HepG2 (cell line): ENCODE data around the gene SPTBN4. TPM values are rescaled to one million over a fixed set of nuclear protein-coding genes. Genes with fewer than 3 reads are reported as not detected.

ENCODE experiments used
- BHLHE40 ChIP-seq: IDR thresholded peaks from 2 replicates; pipeline ENCODE4 v1.6.1; 2011; ENCODE audit warnings: low read length, improper control_type of control experiment
- HNF1B ChIP-seq: sonication (generic); formaldehyde crosslinking; IDR thresholded peaks from 2 replicates; pipeline ENCODE4 v1.5.1; 2020; ENCODE audit warnings: mild to moderate bottlenecking, moderate library complexity, missing genetic modification reagents
- HOXA3 ChIP-seq: sonication (generic); formaldehyde crosslinking; IDR thresholded peaks from 2 replicates; pipeline ENCODE4 v1.5.0; 2020; ENCODE audit warnings: missing genetic modification reagents
- KLF9 ChIP-seq: IDR thresholded peaks from 2 replicates; pipeline ENCODE4 v1.6.1; 2016; ENCODE audit warnings: low read depth
- MAZ ChIP-seq, 2 experiments: sonication (generic) in 1 of 2; formaldehyde crosslinking in 1 of 2; IDR thresholded peaks; 2 replicates each; pipeline versions ENCODE4 v1.5.0 to v1.6.1; 2012 to 2020; ENCODE audit warnings: low read depth in 2 of 2, mild to moderate bottlenecking in 2 of 2, borderline replicate concordance in 1 of 2, improper control_type of control experiment in 1 of 2, low read length in 1 of 2, missing genetic modification reagents in 1 of 2, moderate library complexity in 1 of 2
- POGZ ChIP-seq: sonication (generic); formaldehyde crosslinking; IDR thresholded peaks from 2 replicates; pipeline ENCODE4 v1.4.0; 2020; ENCODE audit warnings: mild to moderate bottlenecking, missing genetic modification reagents
- PPARG ChIP-seq: conservative IDR thresholded peaks from 2 replicates; pipeline ENCODE4 v1.6.1; 2016; ENCODE audit warnings: missing biosample characterization, missing genetic modification reagents
- RAD21 ChIP-seq: fragments of 450-650 bp; formaldehyde crosslinking; IDR thresholded peaks from 2 replicates; pipeline ENCODE4 v1.5.0; 2020; ENCODE audit warnings: mild to moderate bottlenecking
- ZNF605 ChIP-seq: sonication (generic); formaldehyde crosslinking; IDR thresholded peaks from 2 replicates; pipeline ENCODE4 v1.8.0; 2022; ENCODE audit warnings: mild to moderate bottlenecking, missing genetic modification reagents
- ZNF607 ChIP-seq: sonication (generic); formaldehyde crosslinking; IDR thresholded peaks from 2 replicates; pipeline ENCODE4 v1.5.1; 2020; ENCODE audit warnings: missing genetic modification reagents, mild to moderate bottlenecking, borderline replicate concordance
- ZNF777 ChIP-seq: sonication (generic); formaldehyde crosslinking; IDR thresholded peaks from 2 replicates; pipeline ENCODE4 v1.4.0; 2020; ENCODE audit warnings: missing genetic modification reagents
- polyA plus RNA-seq, 8 experiments: library from polyadenylated mRNA; depleted of rRNA in 3 of 8; stranded (reverse) in 7 of 8; unstranded in 1 of 8; fragments of >200 nt; fragmentation: Illumina TruSeq in 4 of 8; extraction: Trizol in 4 of 8; gene quantifications; 2 replicates each; pipeline versions ENCODE4 v1.2.1 to v1.2.3, GENCODE V29; 2011 to 2016; ENCODE audit warnings: low read depth in 4 of 8, missing spikeins in 1 of 8, mixed read lengths in 1 of 8; ENCODE audit not compliant: insufficient read depth in 1 of 8
- total RNA-seq, 5 experiments: library from RNA; depleted of rRNA; stranded (reverse); fragments of >200 nt; fragmentation: Illumina TruSeq; extraction: Trizol; gene quantifications; 2 replicates each; pipeline ENCODE4 v1.2.3, GENCODE V29; 2016; ENCODE audit warnings: low read depth in 1 of 5
- TF ChIP-seq, protein P1 (sequence below): sonication (generic); formaldehyde crosslinking; IDR thresholded peaks from 2 replicates; pipeline ENCODE4 v1.4.0; 2020; ENCODE audit warnings: mild to moderate bottlenecking, missing genetic modification reagents
- TF ChIP-seq, protein P2 (sequence below): sonication (generic); formaldehyde crosslinking; IDR thresholded peaks from 2 replicates; pipeline ENCODE4 v1.4.0; 2020; ENCODE audit warnings: missing genetic modification reagents, borderline replicate concordance
- TF ChIP-seq, protein P3 (sequence below): sonication (generic); formaldehyde crosslinking; IDR thresholded peaks from 2 replicates; pipeline ENCODE4 v1.9.0; 2022; ENCODE audit warnings: missing genetic modification reagents, mild to moderate bottlenecking, borderline replicate concordance

The SPTBN4 gene
- total and polyA plus RNA-seq, 2 of the 13 experiments (the other 11 are each of a cell fraction or from before 2014, with no cell fraction given), result 0.11 TPM

DNA sequence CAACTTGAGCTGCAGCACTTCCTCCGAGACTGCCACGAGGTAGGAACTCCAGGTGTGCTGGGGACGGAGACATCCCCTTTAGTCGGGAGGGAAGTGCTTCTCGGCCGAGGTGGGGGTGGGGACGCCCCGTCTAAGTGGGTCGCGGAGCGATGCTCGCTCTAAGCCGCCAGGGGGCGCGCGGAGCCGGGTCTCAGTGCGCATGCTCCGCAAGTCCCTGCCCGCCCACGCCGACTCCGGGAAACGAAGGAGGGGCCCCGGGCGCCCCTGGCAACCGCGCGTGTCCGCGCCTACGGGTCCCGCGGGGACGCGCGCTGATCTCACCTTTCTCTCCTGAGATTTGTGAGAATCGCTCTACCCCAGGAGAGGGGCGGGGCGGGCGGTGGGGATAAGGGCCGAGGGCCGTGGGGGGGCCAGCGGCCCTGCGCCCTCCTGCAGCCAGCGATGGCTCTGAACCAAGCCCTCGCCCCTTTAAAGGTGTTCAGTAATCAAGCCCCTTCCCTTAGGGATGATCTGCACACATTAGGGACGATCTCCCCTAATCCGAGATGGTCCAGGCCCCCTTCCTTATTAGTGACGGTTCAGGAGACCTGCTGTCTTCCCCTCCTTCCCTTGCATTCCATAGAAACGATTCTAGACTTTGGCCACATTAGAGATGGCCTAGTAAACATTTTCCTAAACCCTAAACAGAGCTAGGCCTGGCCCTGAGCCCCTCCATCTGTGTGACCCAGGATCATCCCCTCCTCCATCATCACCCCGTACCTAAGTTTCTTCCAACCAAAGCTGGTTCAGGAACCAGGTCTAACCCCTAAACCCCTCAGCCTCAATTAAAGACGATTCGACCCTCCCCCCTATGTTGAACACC lies 62.5 kb downstream of the SPTBN4 start (continued):
- peak; percentile 56; the same call in 1 of the 2 replicates for TF ChIP-seq RAD21
- 0 out of 2 replicates have a peak, but pooled peaks have one; percentile 31 for TF ChIP-seq ZNF605 (CRISPR knock-in tag)
- peak; percentile 45; the same call in 1 of the 2 replicates for TF ChIP-seq HNF1B (CRISPR knock-in tag)
- TF ChIP-seq, protein P1, sequence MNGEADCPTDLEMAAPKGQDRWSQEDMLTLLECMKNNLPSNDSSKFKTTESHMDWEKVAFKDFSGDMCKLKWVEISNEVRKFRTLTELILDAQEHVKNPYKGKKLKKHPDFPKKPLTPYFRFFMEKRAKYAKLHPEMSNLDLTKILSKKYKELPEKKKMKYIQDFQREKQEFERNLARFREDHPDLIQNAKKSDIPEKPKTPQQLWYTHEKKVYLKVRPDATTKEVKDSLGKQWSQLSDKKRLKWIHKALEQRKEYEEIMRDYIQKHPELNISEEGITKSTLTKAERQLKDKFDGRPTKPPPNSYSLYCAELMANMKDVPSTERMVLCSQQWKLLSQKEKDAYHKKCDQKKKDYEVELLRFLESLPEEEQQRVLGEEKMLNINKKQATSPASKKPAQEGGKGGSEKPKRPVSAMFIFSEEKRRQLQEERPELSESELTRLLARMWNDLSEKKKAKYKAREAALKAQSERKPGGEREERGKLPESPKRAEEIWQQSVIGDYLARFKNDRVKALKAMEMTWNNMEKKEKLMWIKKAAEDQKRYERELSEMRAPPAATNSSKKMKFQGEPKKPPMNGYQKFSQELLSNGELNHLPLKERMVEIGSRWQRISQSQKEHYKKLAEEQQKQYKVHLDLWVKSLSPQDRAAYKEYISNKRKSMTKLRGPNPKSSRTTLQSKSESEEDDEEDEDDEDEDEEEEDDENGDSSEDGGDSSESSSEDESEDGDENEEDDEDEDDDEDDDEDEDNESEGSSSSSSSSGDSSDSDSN, result 0 out of 2 replicates have a peak, but pooled peaks have one; percentile 23
- TF ChIP-seq POGZ, result peak; percentile 54; the same call in 1 of the 2 replicates
- TF ChIP-seq ZNF777 (CRISPR knock-in tag), result peak; percentile 100
- TF ChIP-seq, protein P2, sequence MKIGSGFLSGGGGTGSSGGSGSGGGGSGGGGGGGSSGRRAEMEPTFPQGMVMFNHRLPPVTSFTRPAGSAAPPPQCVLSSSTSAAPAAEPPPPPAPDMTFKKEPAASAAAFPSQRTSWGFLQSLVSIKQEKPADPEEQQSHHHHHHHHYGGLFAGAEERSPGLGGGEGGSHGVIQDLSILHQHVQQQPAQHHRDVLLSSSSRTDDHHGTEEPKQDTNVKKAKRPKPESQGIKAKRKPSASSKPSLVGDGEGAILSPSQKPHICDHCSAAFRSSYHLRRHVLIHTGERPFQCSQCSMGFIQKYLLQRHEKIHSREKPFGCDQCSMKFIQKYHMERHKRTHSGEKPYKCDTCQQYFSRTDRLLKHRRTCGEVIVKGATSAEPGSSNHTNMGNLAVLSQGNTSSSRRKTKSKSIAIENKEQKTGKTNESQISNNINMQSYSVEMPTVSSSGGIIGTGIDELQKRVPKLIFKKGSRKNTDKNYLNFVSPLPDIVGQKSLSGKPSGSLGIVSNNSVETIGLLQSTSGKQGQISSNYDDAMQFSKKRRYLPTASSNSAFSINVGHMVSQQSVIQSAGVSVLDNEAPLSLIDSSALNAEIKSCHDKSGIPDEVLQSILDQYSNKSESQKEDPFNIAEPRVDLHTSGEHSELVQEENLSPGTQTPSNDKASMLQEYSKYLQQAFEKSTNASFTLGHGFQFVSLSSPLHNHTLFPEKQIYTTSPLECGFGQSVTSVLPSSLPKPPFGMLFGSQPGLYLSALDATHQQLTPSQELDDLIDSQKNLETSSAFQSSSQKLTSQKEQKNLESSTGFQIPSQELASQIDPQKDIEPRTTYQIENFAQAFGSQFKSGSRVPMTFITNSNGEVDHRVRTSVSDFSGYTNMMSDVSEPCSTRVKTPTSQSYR (CRISPR knock-in tag), result peak; percentile 71; the same call in 1 of the 2 replicates
- TF ChIP-seq, protein P3, sequence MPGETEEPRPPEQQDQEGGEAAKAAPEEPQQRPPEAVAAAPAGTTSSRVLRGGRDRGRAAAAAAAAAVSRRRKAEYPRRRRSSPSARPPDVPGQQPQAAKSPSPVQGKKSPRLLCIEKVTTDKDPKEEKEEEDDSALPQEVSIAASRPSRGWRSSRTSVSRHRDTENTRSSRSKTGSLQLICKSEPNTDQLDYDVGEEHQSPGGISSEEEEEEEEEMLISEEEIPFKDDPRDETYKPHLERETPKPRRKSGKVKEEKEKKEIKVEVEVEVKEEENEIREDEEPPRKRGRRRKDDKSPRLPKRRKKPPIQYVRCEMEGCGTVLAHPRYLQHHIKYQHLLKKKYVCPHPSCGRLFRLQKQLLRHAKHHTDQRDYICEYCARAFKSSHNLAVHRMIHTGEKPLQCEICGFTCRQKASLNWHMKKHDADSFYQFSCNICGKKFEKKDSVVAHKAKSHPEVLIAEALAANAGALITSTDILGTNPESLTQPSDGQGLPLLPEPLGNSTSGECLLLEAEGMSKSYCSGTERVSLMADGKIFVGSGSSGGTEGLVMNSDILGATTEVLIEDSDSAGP (CRISPR knock-in tag), result peak; percentile 36; the same call in 1 of the 2 replicates
- 0 out of 2 replicates have a peak, but pooled peaks have one; percentile 41 for TF ChIP-seq HOXA3 (CRISPR knock-in tag)
- 0 out of 2 replicates have a peak, but pooled peaks have one; percentile 44 for TF ChIP-seq KLF9 (CRISPR knock-in tag)
- TF ChIP-seq PPARG (CRISPR knock-in tag), result peak; percentile 65; the same call in 1 of the 2 replicates
- TF ChIP-seq ZNF607 (CRISPR knock-in tag), result 0 out of 2 replicates have a peak, but pooled peaks have one; percentile 23
- 0 out of 2 replicates have a peak, but pooled peaks have one; percentile 25 for TF ChIP-seq BHLHE40
- TF ChIP-seq MAZ (IDR thresholded peaks at IDR 0.05; ENCODE audit: borderline replicate concordance, low read depth, low read length), result 0 out of 2 replicates have a peak, but pooled peaks have one; percentile 38
- TF ChIP-seq MAZ (CRISPR knock-in tag; IDR thresholded peaks at IDR 0.05; ENCODE audit: low read depth), result peak; percentile 72
